ENCODE measurements around the gene TMEM209. TPM values are rescaled to one million over a fixed set of nuclear protein-coding genes. Genes with fewer than 3 reads are reported as not detected.

The TMEM209 gene
- total RNA-seq, 1 experiment from 2014 or later: 45.8 TPM

DNA sequence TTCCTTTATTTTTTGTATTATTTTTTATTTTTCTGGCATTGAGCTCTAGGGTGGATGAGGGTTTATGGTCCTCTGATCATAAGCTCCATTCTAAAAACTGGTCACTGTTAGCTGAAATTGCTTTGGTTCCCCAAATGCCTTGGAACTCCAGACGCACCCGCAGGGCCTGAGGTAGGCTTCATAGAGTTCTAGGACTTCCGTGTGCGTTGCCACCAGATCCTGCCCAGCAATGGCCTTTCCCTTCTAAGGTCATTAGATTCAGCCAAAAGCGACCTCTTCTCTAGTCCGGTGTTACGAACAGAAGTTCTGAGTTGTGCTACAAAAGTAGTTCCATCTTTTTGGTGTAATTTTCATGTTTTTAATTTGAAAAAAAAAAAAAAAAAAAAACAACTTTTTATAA is 70.5 kb downstream of the TMEM209 start:
- Histone ChIP-seq H3K36me3 (ENCODE audit: insufficient read depth, low read length, poor library complexity, severe bottlenecking) (peaks cover 9% of the 10 kb centered on the region), H3K4me3 (ENCODE audit: low read depth, low read length, poor library complexity, severe bottlenecking) (no peak overlapping the region), H3K4me1 (ENCODE audit: insufficient read depth, low read length, poor library complexity, severe bottlenecking) (no peaks in the 10 kb centered on the region), H3K9me3 (ENCODE audit: low read depth, low read length, poor library complexity, severe bottlenecking) (no peaks in the 10 kb centered on the region), H3K27ac (ENCODE audit: low read depth, low read length, poor library complexity, severe bottlenecking) (no peak overlapping the region), H3K27me3 (replicated peaks; ENCODE audit: insufficient read depth, low read depth, low read length, poor library complexity) (no peaks in the 10 kb centered on the region)
- DNase-seq (ENCODE audit: low spot score): no peak
- ChIA-PET POLR2A (ENCODE audit: low non-redundant PET) (no interaction called here), CTCF (no interaction called here)
- TF ChIP-seq, protein P1, sequence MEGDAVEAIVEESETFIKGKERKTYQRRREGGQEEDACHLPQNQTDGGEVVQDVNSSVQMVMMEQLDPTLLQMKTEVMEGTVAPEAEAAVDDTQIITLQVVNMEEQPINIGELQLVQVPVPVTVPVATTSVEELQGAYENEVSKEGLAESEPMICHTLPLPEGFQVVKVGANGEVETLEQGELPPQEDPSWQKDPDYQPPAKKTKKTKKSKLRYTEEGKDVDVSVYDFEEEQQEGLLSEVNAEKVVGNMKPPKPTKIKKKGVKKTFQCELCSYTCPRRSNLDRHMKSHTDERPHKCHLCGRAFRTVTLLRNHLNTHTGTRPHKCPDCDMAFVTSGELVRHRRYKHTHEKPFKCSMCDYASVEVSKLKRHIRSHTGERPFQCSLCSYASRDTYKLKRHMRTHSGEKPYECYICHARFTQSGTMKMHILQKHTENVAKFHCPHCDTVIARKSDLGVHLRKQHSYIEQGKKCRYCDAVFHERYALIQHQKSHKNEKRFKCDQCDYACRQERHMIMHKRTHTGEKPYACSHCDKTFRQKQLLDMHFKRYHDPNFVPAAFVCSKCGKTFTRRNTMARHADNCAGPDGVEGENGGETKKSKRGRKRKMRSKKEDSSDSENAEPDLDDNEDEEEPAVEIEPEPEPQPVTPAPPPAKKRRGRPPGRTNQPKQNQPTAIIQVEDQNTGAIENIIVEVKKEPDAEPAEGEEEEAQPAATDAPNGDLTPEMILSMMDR (conservative IDR thresholded peaks at IDR 0.05; ENCODE audit: low read depth, low read length): no peak
- TF ChIP-seq EZH2 (IDR thresholded peaks at IDR 0.05; ENCODE audit: borderline replicate concordance, low read depth, low read length, poor library complexity, severe bottlenecking): no peak
- BruUV-seq (replicated peaks): no TSS peak
- intact Hi-C loops (cut with micrococcal nuclease; ENCODE audit: unreplicated experiment): no loop called here

DNA sequence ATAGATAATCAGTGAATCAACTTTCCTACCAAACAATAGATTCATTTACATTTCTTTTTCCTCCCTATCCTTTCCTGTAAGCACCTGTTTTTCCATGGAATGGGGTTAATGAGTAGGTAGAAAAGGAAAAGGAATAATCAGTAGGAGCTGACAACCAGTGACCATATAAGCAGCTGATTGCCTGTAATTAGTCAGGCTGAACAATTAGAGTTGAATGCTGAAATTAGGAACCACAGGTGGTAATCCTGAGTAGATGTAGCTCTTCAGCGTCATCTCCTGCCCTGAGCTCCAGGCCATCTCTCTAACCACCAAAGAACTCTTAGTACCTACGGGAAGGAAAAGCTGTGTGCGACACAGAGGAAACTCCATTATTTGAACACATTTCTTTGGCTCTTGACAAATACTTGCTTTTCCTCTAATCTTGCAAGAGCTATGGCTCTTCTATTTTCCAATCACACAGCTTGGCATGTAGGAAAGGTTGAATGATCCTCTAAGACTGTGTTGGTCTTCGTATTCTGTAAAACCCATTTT is 71.0 kb downstream of the TMEM209 start:
- CTCF ChIA-PET: no interaction called here
- no peak overlapping the region for H3K4me3 ChIP-seq (ENCODE audit: low read depth, low read length, poor library complexity, severe bottlenecking)
- H3K36me3 ChIP-seq (ENCODE audit: insufficient read depth, low read length, poor library complexity, severe bottlenecking): peaks cover 9% of the 10 kb centered on the region
- no peaks in the 10 kb centered on the region for H3K9me3 ChIP-seq (ENCODE audit: low read depth, low read length, poor library complexity, severe bottlenecking)
- H3K27me3 ChIP-seq (replicated peaks; ENCODE audit: insufficient read depth, low read depth, low read length, poor library complexity): no peaks in the 10 kb centered on the region
- no peak for DNase-seq (ENCODE audit: low spot score)
- no TSS peak for BruUV-seq (replicated peaks)
- no peak overlapping the region for H3K27ac ChIP-seq (ENCODE audit: low read depth, low read length, poor library complexity, severe bottlenecking)
- POLR2A ChIA-PET (ENCODE audit: low non-redundant PET): no interaction called here
- no peaks in the 10 kb centered on the region for H3K4me1 ChIP-seq (ENCODE audit: insufficient read depth, low read length, poor library complexity, severe bottlenecking)
- intact Hi-C loops (cut with micrococcal nuclease; ENCODE audit: unreplicated experiment): no loop called here
- TF ChIP-seq, protein P1 (conservative IDR thresholded peaks at IDR 0.05; ENCODE audit: low read depth, low read length): no peak

DNA sequence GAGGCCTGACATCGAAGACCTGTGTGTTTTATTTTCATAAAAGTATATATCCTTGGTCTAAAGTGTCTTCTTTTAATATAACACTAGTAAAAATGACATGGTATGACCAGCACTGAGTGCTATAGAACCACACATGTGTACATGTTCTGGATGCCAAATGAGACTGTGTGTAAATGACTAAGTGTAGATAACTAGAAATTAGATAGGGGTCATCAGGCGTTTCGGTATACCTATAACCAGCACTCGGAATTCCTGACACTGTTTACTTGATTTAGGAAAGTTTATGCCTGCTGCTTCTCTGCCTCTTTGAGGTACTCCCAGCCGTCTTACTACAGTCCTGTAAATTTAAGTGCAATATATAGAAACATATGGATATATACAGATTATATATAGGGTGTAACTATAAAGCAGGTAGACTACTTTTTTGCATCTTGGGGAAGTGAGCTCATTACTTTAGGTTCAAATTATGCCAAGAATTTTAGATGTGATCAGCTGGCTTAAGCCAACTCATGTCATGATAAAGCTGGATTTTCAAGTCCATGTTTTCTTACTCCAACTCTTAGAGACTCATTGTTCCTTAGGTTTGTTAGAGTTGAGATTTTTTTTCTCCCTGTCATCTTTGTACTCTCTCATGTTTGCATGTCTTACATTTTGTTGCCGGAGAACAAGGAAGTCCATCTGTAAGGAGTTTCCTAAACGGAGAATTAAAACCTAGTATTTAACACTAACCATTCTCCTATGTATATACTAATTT is 72.0 kb downstream of the TMEM209 start:
- no peak overlapping the region for H3K4me3 ChIP-seq (ENCODE audit: low read depth, low read length, poor library complexity, severe bottlenecking)
- ChIA-PET POLR2A (ENCODE audit: low non-redundant PET) (no interaction called here), CTCF (no interaction called here)
- DNase-seq (ENCODE audit: low spot score): no peak
- no peak for TF ChIP-seq EZH2 (IDR thresholded peaks at IDR 0.05; ENCODE audit: borderline replicate concordance, low read depth, low read length, poor library complexity, severe bottlenecking)
- TF ChIP-seq, protein P1 (conservative IDR thresholded peaks at IDR 0.05; ENCODE audit: low read depth, low read length): no peak
- no peaks in the 10 kb centered on the region for H3K27me3 ChIP-seq (replicated peaks; ENCODE audit: insufficient read depth, low read depth, low read length, poor library complexity)
- no TSS peak for BruUV-seq (replicated peaks)
- H3K9me3 ChIP-seq (ENCODE audit: low read depth, low read length, poor library complexity, severe bottlenecking): no peaks in the 10 kb centered on the region
- H3K27ac ChIP-seq (ENCODE audit: low read depth, low read length, poor library complexity, severe bottlenecking): no peak overlapping the region
- intact Hi-C loops (cut with micrococcal nuclease; ENCODE audit: unreplicated experiment): no loop called here
- H3K4me1 ChIP-seq (ENCODE audit: insufficient read depth, low read length, poor library complexity, severe bottlenecking): peaks cover 2% of the 10 kb centered on the region
- peaks cover 9% of the 10 kb centered on the region for H3K36me3 ChIP-seq (ENCODE audit: insufficient read depth, low read length, poor library complexity, severe bottlenecking)
